ACC112 (cell line): ENCODE measurements around the gene BTBD16.

ENCODE experiments used
- H2AFZ ChIP-seq: fragments of 200-600 bp; sonication (generic); one replicate; pipeline ENCODE4 v1.6.0; 2017; ENCODE audit warnings: antibody characterized with exemption, low read length; ENCODE audit not compliant: unreplicated experiment
- H3K27ac ChIP-seq: fragments of 200-600 bp; sonication (generic); 2 replicates; pipeline ENCODE4 v1.5.1; 2014; ENCODE audit warnings: low read depth, mild to moderate bottlenecking, antibody characterized with exemption, low read length, moderate library complexity
- H3K27me3 ChIP-seq: fragments of 200-600 bp; sonication (generic); 2 replicates; pipeline ENCODE4 v1.6.1; 2014; ENCODE audit warnings: mild to moderate bottlenecking, antibody characterized with exemption, low read length, moderate library complexity, mixed read lengths; ENCODE audit not compliant: insufficient read depth
- H3K36me3 ChIP-seq: fragments of 200-600 bp; sonication (generic); 2 replicates; pipeline ENCODE4 v1.6.1; 2016; ENCODE audit warnings: mild to moderate bottlenecking, antibody characterized with exemption, low read length, moderate library complexity, mixed read lengths; ENCODE audit not compliant: insufficient read depth
- H3K4me1 ChIP-seq: fragments of 200-600 bp; sonication (generic); one replicate; pipeline ENCODE4 v1.6.1; 2016; ENCODE audit warnings: low read length, mixed read lengths; ENCODE audit not compliant: insufficient read depth, unreplicated experiment, control insufficient read depth
- H3K4me3 ChIP-seq: fragments of 200-600 bp; sonication (generic); 2 replicates; pipeline ENCODE4 v1.5.1; 2014; ENCODE audit warnings: mild to moderate bottlenecking, low read depth, low read length
- H3K79me2 ChIP-seq: fragments of 200-600 bp; sonication (generic); one replicate; pipeline ENCODE4 v1.6.0; 2016; ENCODE audit warnings: low read length; ENCODE audit not compliant: control insufficient read depth, unreplicated experiment, insufficient read depth

Gene BTBD16

DNA sequence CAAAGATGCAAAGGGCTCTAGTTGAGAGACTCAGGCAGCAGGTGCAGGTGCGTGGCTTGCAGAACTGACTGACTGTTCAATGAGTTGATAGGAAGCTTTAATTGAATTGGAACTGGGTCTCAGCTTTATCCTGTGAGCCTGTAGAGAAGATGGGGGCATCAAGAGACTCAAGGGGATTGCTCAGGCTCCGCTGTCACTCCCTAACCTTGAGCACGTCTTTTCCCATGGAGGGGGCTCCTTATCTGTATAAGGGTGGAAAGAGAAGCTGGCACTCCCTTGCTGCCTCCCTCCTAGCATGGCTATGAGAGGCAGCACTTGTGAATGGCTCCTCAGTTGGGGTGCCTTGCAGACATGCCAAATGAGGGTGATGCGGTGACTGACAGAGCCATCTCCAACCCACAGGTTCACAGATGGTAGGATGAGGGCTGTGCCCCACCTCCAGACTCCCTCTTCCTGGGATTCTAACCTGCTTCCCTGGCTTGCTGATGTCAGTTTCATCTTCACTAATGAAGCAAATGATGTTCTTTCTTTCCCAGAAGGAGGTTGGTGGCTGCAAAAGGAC is 91.0 kb downstream of the BTBD16 start:
- Histone ChIP-seq H3K79me2 (no peaks in the 10 kb centered on the region), H3K4me1 (no peaks in the 10 kb centered on the region), H3K27me3 (peaks cover 28% of the 10 kb centered on the region), H3K36me3 (no peaks in the 10 kb centered on the region), H3K27ac (no peak overlapping the region), H2AFZ (no peak overlapping the region), H3K4me3 (no peak overlapping the region)

DNA sequence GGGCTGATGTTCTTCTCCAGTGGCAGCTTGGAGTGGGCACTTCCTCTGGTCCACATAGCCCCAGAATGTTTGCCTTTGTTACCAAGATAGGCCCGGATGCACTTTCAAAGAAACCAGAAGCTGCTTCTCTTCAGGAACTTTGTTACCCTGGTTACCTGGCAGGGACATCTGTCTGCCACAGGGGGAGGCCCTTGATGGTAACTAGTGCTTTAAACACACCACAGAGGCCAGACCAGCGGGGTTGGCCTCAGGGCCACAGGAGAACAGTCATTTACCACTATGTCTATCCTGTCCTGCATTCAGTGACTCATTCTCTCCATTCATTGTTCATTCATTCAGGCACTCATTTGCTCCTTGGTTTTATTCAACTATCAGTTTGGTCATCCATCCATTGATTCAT is 91.5 kb downstream of the BTBD16 start:
- Histone ChIP-seq H3K4me1 (no peaks in the 10 kb centered on the region), H3K79me2 (no peaks in the 10 kb centered on the region), H3K27me3 (peaks cover 33% of the 10 kb centered on the region), H3K36me3 (no peaks in the 10 kb centered on the region), H2AFZ (no peak overlapping the region), H3K4me3 (no peak overlapping the region), H3K27ac (no peak overlapping the region)

GRCh38 chr10:122363311-122363710 is 92.2 kb downstream of the BTBD16 start:
- Histone ChIP-seq H2AFZ (no peak overlapping the region), H3K4me3 (no peak overlapping the region), H3K4me1 (no peaks in the 10 kb centered on the region), H3K27me3 (peaks cover 38% of the 10 kb centered on the region), H3K79me2 (no peaks in the 10 kb centered on the region), H3K36me3 (no peaks in the 10 kb centered on the region), H3K27ac (no peak overlapping the region)

- Histone ChIP-seq H3K4me1 (no peaks in the 10 kb centered on the region), H3K4me3 (no peak overlapping the region), H3K27me3 (peaks cover 36% of the 10 kb centered on the region), H3K27ac (no peak overlapping the region), H3K36me3 (no peaks in the 10 kb centered on the region), H3K79me2 (no peaks in the 10 kb centered on the region), H2AFZ (no peak overlapping the region)
Measured at GRCh38 chr10:122363722-122364463, 92.8 kb downstream of the BTBD16 start.

DNA sequence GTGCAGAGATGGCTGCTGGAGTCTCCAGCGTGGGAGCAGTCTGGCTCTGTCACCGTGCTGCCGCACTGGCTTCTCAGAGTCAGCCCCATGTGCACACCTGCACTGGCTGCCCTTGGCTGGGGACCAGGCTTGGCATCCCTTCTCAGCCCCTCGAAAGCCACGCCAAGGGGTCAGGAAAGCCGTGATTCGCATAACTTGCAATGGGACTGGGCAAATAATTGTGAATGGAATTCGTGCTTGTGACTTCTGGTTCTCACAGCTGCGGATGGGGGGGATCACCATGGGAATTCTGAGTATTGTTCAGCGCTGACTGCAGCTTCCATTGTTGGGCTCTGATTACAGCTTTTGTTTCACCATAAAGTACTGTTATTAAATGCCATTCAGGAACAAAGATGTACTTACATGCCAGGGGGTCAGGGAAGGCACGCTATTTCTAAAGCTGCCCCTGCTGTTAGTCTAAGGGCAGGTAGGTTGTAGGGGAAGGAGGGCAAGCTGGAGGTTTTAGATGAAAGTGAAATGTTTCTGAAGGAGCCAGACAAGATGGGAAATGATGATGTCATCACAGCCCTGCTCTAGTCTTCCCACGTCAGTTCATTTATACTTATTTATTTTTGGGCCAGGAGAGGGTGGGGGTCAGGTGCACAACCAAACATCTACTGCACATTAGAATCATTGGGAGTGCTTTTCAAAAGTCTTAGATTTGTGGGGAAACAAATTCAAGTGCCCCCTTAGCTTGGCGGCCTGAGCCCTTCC is 97.6 kb downstream of the BTBD16 start:
- H3K4me3 ChIP-seq: no peak overlapping the region
- no peak overlapping the region for H2AFZ ChIP-seq
- H3K27me3 ChIP-seq: peaks cover 25% of the 10 kb centered on the region
- H3K27ac ChIP-seq: no peak overlapping the region
- peaks cover 3% of the 10 kb centered on the region for H3K4me1 ChIP-seq
- no peaks in the 10 kb centered on the region for H3K79me2 ChIP-seq
- no peaks in the 10 kb centered on the region for H3K36me3 ChIP-seq

- Histone ChIP-seq H2AFZ (no peak overlapping the region), H3K27ac (no peak overlapping the region), H3K79me2 (peaks cover 18% of the 10 kb centered on the region), H3K36me3 (no peaks in the 10 kb centered on the region), H3K4me3 (no peak overlapping the region), H3K4me1 (peaks cover 3% of the 10 kb centered on the region), H3K27me3 (0 out of 2 replicates have a peak, but pooled peaks cover under 1% of the 10 kb centered on the region)
Measured at GRCh38 chr10:122373108-122373507, 102.0 kb downstream of the BTBD16 start.

GRCh38 chr10:122373721-122374120 is 102.6 kb downstream of the BTBD16 start:
- Histone ChIP-seq H3K27me3 (no peaks in the 10 kb centered on the region), H3K79me2 (peaks cover 21% of the 10 kb centered on the region), H3K27ac (no peak overlapping the region), H3K36me3 (no peaks in the 10 kb centered on the region), H3K4me1 (peaks cover 3% of the 10 kb centered on the region), H3K4me3 (peak overlapping the region; percentile 99), H2AFZ (peak overlapping the region; percentile 71)

- Histone ChIP-seq H3K4me1 (peaks cover 3% of the 10 kb centered on the region), H3K36me3 (no peaks in the 10 kb centered on the region), H3K27ac (peak within 1 kb of the TSS; percentile 66; the same call in 1 of the 2 replicates), H3K4me3 (peak within 1 kb of the TSS; percentile 99), H3K79me2 (peaks cover 28% of the 10 kb centered on the region), H2AFZ (peak within 1 kb of the TSS; percentile 94), H3K27me3 (no peaks in the 10 kb centered on the region)
Measured at GRCh38 chr10:122374237-122374858, 103.3 kb downstream of the BTBD16 start, which contains the start of gene PLEKHA1. Gene PLEKHA1, plus strand, starts transcription at chr10:122374708. Its CDS starts 18,493 bp downstream, at chr10:122393201.

- Histone ChIP-seq H2AFZ (peak overlapping the region; percentile 94), H3K4me3 (peak overlapping the region; percentile 99), H3K4me1 (peaks cover 3% of the 10 kb centered on the region), H3K27me3 (no peaks in the 10 kb centered on the region), H3K36me3 (0 out of 2 replicates have a peak, but pooled peaks cover 2% of the 10 kb centered on the region), H3K79me2 (peaks cover 35% of the 10 kb centered on the region), H3K27ac (peak overlapping the region; percentile 66; the same call in 1 of the 2 replicates)
Measured at GRCh38 chr10:122374859-122375678, 104.0 kb downstream of the BTBD16 start.
